ENCODE data around the gene MYH15.

GRCh38 chr3:108552267-108553159 is 42.1 kb upstream of the MYH15 start:
- no peak for TF ChIP-seq POLR2A (IDR thresholded peaks at IDR 0.05)
- TF ChIP-seq CTCF (IDR thresholded peaks at IDR 0.05), result peak; percentile 4 to 68 (median 46)

Measured in tibial nerve (tissue), 3 donors.